Kidney (tissue), 14 donors: ENCODE data around the gene STRA6. TPM values are rescaled to one million over a fixed set of nuclear protein-coding genes. Genes with fewer than 3 reads are reported as not detected.

Experiments
- DNase-seq, 5 donors: peaks; one replicate each; pipeline ENCODE4 v3.0.0-alpha.2; 2013 to 2020
- FAIRE-seq: peaks from 2 replicates; lab custom pipeline; 2012; peaks lifted over from hg19 to GRCh38; lab: Jason Lieb, UNC
- H3K27ac ChIP-seq, 2 donors: one replicate each; pipeline ENCODE4 v1.7.0; 2013; ENCODE audit warnings: low read depth in 2 of 2, low read length in 2 of 2, inconsistent platforms in 1 of 2
- H3K27me3 ChIP-seq: one replicate; pipeline ENCODE4 v1.7.1; 2013; ENCODE audit warnings: low read length, inconsistent platforms; ENCODE audit not compliant: control insufficient read depth, insufficient read depth
- H3K36me3 ChIP-seq, 3 donors: one replicate each; pipeline versions ENCODE4 v1.7.0 to v1.7.1; 2013; ENCODE audit warnings: low read length in 3 of 3, control low read depth in 1 of 3, inconsistent platforms in 1 of 3; ENCODE audit not compliant: insufficient read depth in 3 of 3, control insufficient read depth in 2 of 3
- H3K4me1 ChIP-seq, 3 donors: one replicate each; pipeline versions ENCODE4 v1.7.0 to v1.7.1; 2013; ENCODE audit warnings: low read length in 3 of 3, inconsistent platforms in 1 of 3, low read depth in 1 of 3; ENCODE audit not compliant: control insufficient read depth in 2 of 3, insufficient read depth in 2 of 3
- H3K4me3 ChIP-seq, 3 donors: one replicate each; pipeline versions ENCODE4 v1.7.0 to v1.8.1; 2013; ENCODE audit warnings: low read length in 3 of 3, control low read depth in 1 of 3, inconsistent platforms in 1 of 3
- H3K9ac ChIP-seq, 3 donors: one replicate each; pipeline versions ENCODE4 v1.7.0 to v1.7.1; 2013; ENCODE audit warnings: low read length in 3 of 3, control low read depth in 1 of 3, inconsistent platforms in 1 of 3
- H3K9me3 ChIP-seq, 3 donors: one replicate each; pipeline versions ENCODE4 v1.7.0 to v1.7.1; 2013; ENCODE audit warnings: low read length in 3 of 3, control low read depth in 1 of 3, inconsistent platforms in 1 of 3; ENCODE audit not compliant: control insufficient read depth in 2 of 3, insufficient read depth in 1 of 3
- CTCF ChIP-seq: IDR thresholded peaks from 3 replicates; pipeline ENCODE4 v1.5.1; 2012; ENCODE audit warnings: mild to moderate bottlenecking, moderate library complexity, borderline replicate concordance; ENCODE audit not compliant: insufficient read depth; ENCODE audit errors: extremely low read depth
- intact Hi-C: fragments of 100-400 bp; cut with DNase I; formaldehyde crosslinking; loops from one replicate; pipeline ENCODE4 v1.11.1; 2022
- polyA plus RNA-seq: library from polyadenylated mRNA; stranded (reverse); fragments of 350-450 nt; fragmentation: Illumina TruSeq; extraction: RNeasy Lipid Tissue Mini Kit (QIAGEN cat#74804); gene quantifications from one replicate; pipeline ENCODE4 v1.2.3, GENCODE V29; 2014; ENCODE audit warnings: low read depth, low replicate concordance; ENCODE audit not compliant: insufficient read depth
- total RNA-seq: library from RNA; stranded (reverse); fragmentation: NEBNext Ultra II Directional; extraction: Animal tissue kit (Norgen Biotek cat#: 25700); gene quantifications from one replicate; pipeline ENCODE4 v1.2.1, GENCODE V29; 2021
- donor health status: control.
- donor health status: control.
- donor health status: control.
- donor health status: control.
- donor health status: control.
- donor health status: DM: yes; HTN: yes; CAD: no.
- donor health status: Normal renal cell carcinoma (clear cell type).

STRA6 gene
- total and polyA plus RNA-seq, 2 donors from 2014 or later, result 2.0 to 31.9 TPM

- peak in 1 of 5 donors; percentile 27 for DNase-seq
- no peaks in the 10 kb centered on the region for H3K9me3 ChIP-seq
- no peak for FAIRE-seq
- H3K4me1 ChIP-seq, result no peaks in the 10 kb centered on the region
- no peaks in the 10 kb centered on the region for H3K36me3 ChIP-seq
- TF ChIP-seq CTCF, result no peak
- H3K27ac ChIP-seq, result no peak overlapping the region
- no peak overlapping the region for H3K4me3 ChIP-seq
- H3K27me3 ChIP-seq, result no peaks in the 10 kb centered on the region
- no peak overlapping the region for H3K9ac ChIP-seq
- intact Hi-C loops, result no loop called here
These were observed 48.7 kb upstream of the STRA6 start for GRCh38 chr15:74251131-74251811.

- no peak overlapping the region for H3K27ac ChIP-seq
- no peak for FAIRE-seq
- H3K36me3 ChIP-seq, result no peaks in the 10 kb centered on the region
- no peak for TF ChIP-seq CTCF
- H3K27me3 ChIP-seq, result no peaks in the 10 kb centered on the region
- H3K9me3 ChIP-seq, result no peaks in the 10 kb centered on the region
- intact Hi-C loops, result no loop called here
- H3K4me3 ChIP-seq, result no peak overlapping the region
- H3K4me1 ChIP-seq, result peaks cover 0 to 1% (median 0%) of the 10 kb centered on the region in 3 donors
- H3K9ac ChIP-seq, result no peak overlapping the region
- DNase-seq, result no peak
These were observed 47.7 kb upstream of the STRA6 start for GRCh38 chr15:74250266-74250665.

GRCh38 chr15:74245342-74245931 is 42.9 kb upstream of the STRA6 start:
- Histone ChIP-seq H3K27me3 (no peaks in the 10 kb centered on the region), H3K9me3 (no peaks in the 10 kb centered on the region), H3K9ac (no peak overlapping the region), H3K4me3 (no peak overlapping the region), H3K36me3 (no peaks in the 10 kb centered on the region), H3K4me1 (peaks cover 0 to 16% (median 0%) of the 10 kb centered on the region in 3 donors), H3K27ac (no peak overlapping the region)
- no peak for TF ChIP-seq CTCF
- DNase-seq, result peak in 4 of 5 donors; percentile 74 to 89 (median 78)
- FAIRE-seq, result no peak
- intact Hi-C loops, result no loop called here
